GM18870 (cell line): ENCODE measurements around the gene VAMP5.
"Not testable (repeated sequence)": the region's sequence is repeated elsewhere in the genome, so short reads cannot be mapped to it uniquely, and the experiment has no call there.

ENCODE experiments used
- ATAC-seq: cut with Tn5 transposase; IDR thresholded peaks from one replicate; pipeline ENCODE4 v1.9.1; 2021; ENCODE audit warnings: moderate library complexity; ENCODE audit not compliant: unreplicated experiment

The VAMP5 gene

GRCh38 chr2:85582492-85582891 lies 1.7 kb upstream of the VAMP5 start:
- no peak for ATAC-seq

GRCh38 chr2:85583667-85584353 lies 421 bp upstream of the VAMP5 start:
- ATAC-seq = peak; percentile 27

DNA sequence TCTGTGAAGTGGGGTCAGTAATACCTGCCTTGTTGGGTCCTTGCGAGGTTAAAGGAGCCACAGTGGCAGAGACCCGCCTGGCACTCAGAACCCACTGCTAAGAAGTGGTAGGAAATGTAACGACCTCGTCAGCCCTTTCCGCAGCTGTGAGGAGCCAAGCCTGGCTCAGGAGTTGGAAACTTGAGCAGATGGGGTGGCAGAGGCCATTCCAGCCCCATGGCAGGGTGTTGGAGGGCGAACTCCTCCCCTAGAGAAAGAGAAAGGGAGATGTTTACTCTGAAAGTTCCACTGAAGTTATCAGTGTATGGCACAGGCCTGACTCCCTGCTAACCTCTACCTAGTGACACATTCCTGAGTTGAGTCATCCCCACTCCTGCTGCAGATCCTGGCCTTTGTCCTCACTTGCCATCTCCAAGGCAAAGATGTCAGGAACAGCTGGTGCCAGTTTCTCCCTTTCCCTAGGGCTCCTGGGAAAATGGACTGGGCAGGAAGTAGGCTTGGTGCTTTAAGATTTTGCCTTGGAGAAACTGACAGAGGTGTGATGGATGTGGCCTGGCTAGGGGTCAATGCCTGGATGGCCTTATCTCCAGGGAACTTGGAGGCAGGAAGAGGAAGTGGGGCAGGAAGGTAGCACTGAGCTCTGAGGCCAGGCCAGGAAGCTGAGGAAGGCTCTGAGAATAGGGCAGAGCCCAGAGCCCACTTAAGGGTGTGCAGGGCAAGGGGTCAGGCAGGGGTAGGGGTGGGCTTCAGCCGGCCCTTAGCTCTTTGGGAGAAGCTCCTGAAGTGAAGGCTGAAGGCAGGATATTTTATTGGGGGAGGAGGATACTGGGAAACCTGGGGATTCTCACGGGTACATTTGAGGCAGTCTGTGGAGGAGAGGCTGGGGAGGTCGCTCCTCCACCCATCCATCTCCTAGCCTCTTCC lies 888 bp downstream of the VAMP5 start:
- ATAC-seq = peak; percentile 57

DNA sequence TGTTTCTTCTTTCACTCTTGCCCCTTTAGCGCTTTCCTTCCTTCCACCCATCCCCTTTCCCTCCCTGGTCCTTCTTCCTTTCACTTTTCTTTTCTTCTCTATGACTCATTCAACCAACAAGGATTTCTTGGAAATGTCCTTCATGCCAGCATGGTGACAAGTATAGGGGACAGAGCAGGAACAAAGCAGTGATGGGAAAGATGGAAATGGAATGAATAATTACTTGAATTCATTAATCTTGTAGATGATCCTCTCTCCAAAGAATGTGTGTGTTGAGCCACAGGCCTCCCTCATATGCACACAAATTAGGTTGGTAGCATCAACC lies 1.5 kb downstream of the VAMP5 start:
- no peak for ATAC-seq

- no peak for ATAC-seq
Observed at GRCh38 chr2:85588236-85588635, 4.0 kb downstream of the VAMP5 start.

GRCh38 chr2:85588645-85589044 lies 4.4 kb downstream of the VAMP5 start:
- ATAC-seq = no peak

DNA sequence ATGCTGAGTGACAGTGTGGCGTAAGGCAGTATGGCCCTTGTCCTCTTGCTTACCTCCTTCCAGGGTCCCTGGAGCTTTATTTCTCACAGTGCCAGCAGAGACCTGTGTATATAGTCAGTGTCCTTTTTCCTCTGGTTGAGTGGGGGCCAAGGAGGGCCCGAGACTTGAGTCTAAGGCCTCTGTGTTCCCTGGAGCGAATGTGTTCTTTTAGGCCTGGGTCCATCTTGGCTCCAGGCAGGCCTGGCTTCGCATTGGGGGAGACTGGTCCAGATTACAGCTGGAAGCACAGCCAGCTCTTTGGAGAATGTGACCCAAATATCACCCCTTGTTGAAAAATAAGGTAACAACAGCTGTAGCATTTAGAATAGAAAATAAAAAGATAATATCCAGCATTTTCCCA lies 5.0 kb downstream of the VAMP5 start:
- ATAC-seq = no peak

DNA sequence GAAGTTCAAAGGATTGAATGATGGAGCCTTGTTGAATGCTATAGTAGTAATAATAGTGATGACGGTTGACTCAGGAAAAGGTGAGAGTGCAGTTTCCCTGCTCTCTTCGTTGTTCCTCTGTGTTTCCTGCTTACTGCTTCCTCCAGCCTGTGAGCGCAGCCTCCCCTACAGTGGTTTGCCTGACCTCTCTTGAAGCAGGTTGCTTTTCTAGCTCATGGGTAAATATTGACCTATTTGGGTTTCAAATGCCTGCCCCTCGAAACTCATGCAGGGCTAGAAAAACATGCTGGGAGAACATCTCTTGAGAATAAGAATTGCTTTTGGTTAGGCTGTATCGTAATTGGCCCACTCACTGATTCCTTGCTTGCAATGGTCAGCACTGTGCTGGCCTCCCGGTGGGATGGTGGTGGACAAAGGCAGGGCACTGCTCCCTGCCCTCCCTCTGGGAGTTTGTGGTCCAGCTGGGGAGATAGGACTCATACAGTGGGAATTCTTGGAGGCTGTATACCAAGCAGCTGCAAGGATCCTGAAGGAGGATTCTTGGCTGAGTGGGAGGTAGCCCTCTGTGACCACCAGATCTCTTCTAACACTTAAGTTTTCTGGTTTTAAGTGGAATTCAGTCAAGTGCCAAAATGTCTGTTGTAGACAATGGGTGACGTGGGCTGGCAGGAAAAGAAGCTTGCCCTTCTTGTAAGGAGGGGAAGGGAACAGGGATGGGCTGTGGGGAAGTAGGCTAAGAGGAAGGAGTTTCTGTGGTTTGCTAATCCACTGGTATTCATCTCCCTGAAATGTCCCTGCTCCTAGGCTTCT lies 6.0 kb downstream of the VAMP5 start:
- ATAC-seq = no peak

DNA sequence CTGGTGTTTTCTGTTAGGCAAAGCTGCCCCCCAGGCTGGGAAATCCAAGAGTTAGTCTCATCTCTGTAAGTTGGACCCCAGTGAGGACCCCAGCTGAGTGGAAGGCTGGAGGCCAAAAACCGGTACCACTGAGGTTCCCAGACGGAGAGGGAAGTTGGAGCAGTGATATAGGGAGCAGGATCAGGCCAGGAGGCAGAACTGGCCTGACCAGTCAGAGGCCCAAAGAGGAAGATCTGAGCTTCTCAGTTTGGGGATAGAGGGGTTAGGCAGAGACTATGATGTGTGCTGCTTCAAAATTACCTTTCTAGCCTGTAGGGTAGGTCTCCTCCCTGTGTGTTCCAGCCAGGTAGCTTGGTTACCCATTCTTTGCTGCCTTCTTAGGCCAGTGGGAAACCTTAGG lies 6.7 kb downstream of the VAMP5 start:
- ATAC-seq = no peak

GRCh38 chr2:85591563-85591962 lies 7.3 kb downstream of the VAMP5 start:
- no peak for ATAC-seq

GRCh38 chr2:85592299-85592698 lies 8.1 kb downstream of the VAMP5 start:
- ATAC-seq = not testable (repeated sequence)

- no peak for ATAC-seq
Observed at GRCh38 chr2:85593023-85593422, 8.8 kb downstream of the VAMP5 start.

GRCh38 chr2:85594715-85595300 lies 10.6 kb downstream of the VAMP5 start:
- ATAC-seq = no peak

GRCh38 chr2:85595301-85596025 lies 11.2 kb downstream of the VAMP5 start, which contains the start of gene RNF181:
TSS of gene RNF181 (plus strand) at chr2:85595745. CDS start at chr2:85595764, 19 bp downstream.
- ATAC-seq = peak; percentile 98

GRCh38 chr2:85596026-85596333 lies 11.7 kb downstream of the VAMP5 start:
- no peak for ATAC-seq

DNA sequence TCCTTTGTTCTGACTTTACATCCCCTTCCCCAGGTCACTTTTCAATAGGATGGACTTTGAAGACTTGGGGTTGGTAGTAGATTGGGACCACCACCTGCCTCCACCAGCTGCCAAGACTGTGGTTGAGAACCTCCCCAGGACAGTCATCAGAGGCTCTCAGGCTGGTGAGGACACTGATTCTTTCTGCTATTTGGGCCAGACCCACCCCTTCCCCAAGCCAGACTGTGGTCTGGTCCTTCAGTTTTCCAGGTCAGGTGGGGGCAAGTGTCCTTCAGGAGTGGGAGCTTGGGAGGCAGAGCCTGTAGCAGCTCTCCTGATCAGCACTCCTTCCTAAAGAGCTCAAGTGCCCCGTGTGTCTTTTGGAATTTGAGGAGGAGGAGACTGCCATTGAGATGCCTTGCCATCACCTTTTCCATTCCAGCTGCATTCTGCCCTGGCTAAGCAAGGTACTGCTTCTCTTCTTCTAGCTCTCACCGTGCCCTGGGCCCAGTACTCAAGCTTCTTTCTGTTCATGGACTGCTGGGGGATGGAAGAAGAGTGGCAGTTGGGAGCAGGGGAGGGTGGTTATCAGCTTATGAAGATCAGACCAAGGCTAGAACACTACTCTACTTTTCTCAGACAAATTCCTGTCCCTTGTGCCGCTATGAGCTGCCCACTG lies 12.4 kb downstream of the VAMP5 start:
- no peak for ATAC-seq

DNA sequence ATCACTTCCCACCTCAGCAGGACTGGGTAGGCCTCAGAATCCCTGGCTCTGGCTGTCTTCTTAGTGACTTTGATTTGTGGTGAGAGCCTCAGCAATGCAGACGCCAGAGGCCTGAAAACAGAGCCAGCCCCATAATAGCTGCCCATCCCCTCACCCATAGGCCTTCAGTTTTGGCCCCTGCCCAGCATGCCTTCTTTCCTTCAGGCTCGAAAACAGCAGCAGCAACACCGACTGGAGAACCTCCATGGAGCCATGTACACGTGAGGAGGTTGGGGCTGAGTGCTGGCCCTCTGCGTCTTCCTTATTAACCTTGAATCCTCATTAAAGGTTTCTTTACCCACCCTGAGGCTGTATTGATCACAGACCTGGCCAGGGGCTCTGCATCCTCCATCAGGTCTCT lies 13.0 kb downstream of the VAMP5 start:
- no peak for ATAC-seq

GRCh38 chr2:85598594-85599340 lies 14.5 kb downstream of the VAMP5 start:
- ATAC-seq = no peak

GRCh38 chr2:85599468-85600234 lies 15.4 kb downstream of the VAMP5 start:
- ATAC-seq = no peak
